ENCODE measurements around the gene C8A. TPM values are rescaled to one million over a fixed set of nuclear protein-coding genes. Genes with fewer than 3 reads are reported as not detected.

C8A gene
- total and polyA plus RNA-seq, 3 donors from 2014 or later, result not detected

- TF ChIP-seq, protein P1, sequence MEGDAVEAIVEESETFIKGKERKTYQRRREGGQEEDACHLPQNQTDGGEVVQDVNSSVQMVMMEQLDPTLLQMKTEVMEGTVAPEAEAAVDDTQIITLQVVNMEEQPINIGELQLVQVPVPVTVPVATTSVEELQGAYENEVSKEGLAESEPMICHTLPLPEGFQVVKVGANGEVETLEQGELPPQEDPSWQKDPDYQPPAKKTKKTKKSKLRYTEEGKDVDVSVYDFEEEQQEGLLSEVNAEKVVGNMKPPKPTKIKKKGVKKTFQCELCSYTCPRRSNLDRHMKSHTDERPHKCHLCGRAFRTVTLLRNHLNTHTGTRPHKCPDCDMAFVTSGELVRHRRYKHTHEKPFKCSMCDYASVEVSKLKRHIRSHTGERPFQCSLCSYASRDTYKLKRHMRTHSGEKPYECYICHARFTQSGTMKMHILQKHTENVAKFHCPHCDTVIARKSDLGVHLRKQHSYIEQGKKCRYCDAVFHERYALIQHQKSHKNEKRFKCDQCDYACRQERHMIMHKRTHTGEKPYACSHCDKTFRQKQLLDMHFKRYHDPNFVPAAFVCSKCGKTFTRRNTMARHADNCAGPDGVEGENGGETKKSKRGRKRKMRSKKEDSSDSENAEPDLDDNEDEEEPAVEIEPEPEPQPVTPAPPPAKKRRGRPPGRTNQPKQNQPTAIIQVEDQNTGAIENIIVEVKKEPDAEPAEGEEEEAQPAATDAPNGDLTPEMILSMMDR (IDR thresholded peaks at IDR 0.05), result no peak
- TF ChIP-seq POLR2A (IDR thresholded peaks at IDR 0.05), result no peak
- Histone ChIP-seq H3K9me3 (no peaks in the 10 kb centered on the region), H3K4me1 (no peaks in the 10 kb centered on the region), H3K36me3 (ENCODE audit: low read depth, missing control alignments) (no peaks in the 10 kb centered on the region), H3K27ac (no peak overlapping the region), H3K4me3 (no peak overlapping the region), H3K27me3 (no peaks in the 10 kb centered on the region)
- no peak for DNase-seq
- WGBS, 2 donors, result 88 to 89% methylated on average over 1 of the region's 1 CpG
- intact Hi-C loops (cut with DNase I; ENCODE audit: low total_unique reads), result no loop called here
Observed at GRCh38 chr1:56908619-56909221, 54.1 kb downstream of the C8A start.

GRCh38 chr1:56910441-56910985 lies 55.9 kb downstream of the C8A start:
- TF ChIP-seq, protein P1 (IDR thresholded peaks at IDR 0.05), result no peak
- TF ChIP-seq POLR2A (IDR thresholded peaks at IDR 0.05), result no peak
- no peak overlapping the region for H3K27ac ChIP-seq
- DNase-seq, result no peak
- no peaks in the 10 kb centered on the region for H3K9me3 ChIP-seq
- intact Hi-C loops (cut with DNase I; ENCODE audit: low total_unique reads), result no loop called here
- H3K36me3 ChIP-seq (ENCODE audit: low read depth, missing control alignments), result no peaks in the 10 kb centered on the region
- no peaks in the 10 kb centered on the region for H3K4me1 ChIP-seq
- WGBS, 2 donors, result 86 to 100% methylated on average over 4 of the region's 4 CpGs
- H3K27me3 ChIP-seq, result no peaks in the 10 kb centered on the region
- H3K4me3 ChIP-seq, result no peak overlapping the region

GRCh38 chr1:56911098-56911938 lies 56.7 kb downstream of the C8A start:
- 86 to 88% methylated on average over 7 of the region's 7 CpGs for WGBS, 2 donors
- TF ChIP-seq POLR2A (IDR thresholded peaks at IDR 0.05), result no peak
- TF ChIP-seq, protein P1 (IDR thresholded peaks at IDR 0.05), result no peak
- intact Hi-C loops (cut with DNase I; ENCODE audit: low total_unique reads), result no loop called here
- Histone ChIP-seq H3K9me3 (no peaks in the 10 kb centered on the region), H3K27me3 (no peaks in the 10 kb centered on the region), H3K36me3 (ENCODE audit: low read depth, missing control alignments) (no peaks in the 10 kb centered on the region), H3K4me1 (no peaks in the 10 kb centered on the region), H3K27ac (no peak overlapping the region), H3K4me3 (no peak overlapping the region)
- DNase-seq, result no peak

- Histone ChIP-seq H3K4me3 (no peak overlapping the region), H3K9me3 (no peaks in the 10 kb centered on the region), H3K36me3 (ENCODE audit: low read depth, missing control alignments) (no peaks in the 10 kb centered on the region), H3K27ac (no peak overlapping the region), H3K27me3 (no peaks in the 10 kb centered on the region), H3K4me1 (no peaks in the 10 kb centered on the region)
- WGBS, 2 donors, result 92 to 93% methylated on average over 3 to 12 of the region's 12 CpGs
- no peak for DNase-seq
- intact Hi-C loops (cut with DNase I; ENCODE audit: low total_unique reads), result no loop called here
- no peak for TF ChIP-seq POLR2A (IDR thresholded peaks at IDR 0.05)
- TF ChIP-seq, protein P1 (IDR thresholded peaks at IDR 0.05), result no peak
Observed at GRCh38 chr1:56912325-56912724, 57.7 kb downstream of the C8A start.
